ES-I3 (cell line): ENCODE results near the gene TMEM116.
"Not testable (repeated sequence)": the region's sequence is repeated elsewhere in the genome, so short reads cannot be mapped to it uniquely, and the experiment has no call there.

Source experiments
- H3K36me3 ChIP-seq: 2 replicates; pipeline ENCODE4 v1.6.1; 2013; ENCODE audit warnings: mild to moderate bottlenecking, low read length, control low read depth, moderate library complexity; ENCODE audit not compliant: insufficient read depth
- H3K4me1 ChIP-seq: 2 replicates; pipeline ENCODE4 v1.6.1; 2013; ENCODE audit warnings: mild to moderate bottlenecking, control low read depth, low read length; ENCODE audit not compliant: insufficient read depth
- H3K9ac ChIP-seq: 2 replicates; pipeline ENCODE4 v1.6.1; 2013; ENCODE audit warnings: low read depth, mild to moderate bottlenecking, low read length, moderate library complexity
- H3K9me3 ChIP-seq: 2 replicates; pipeline ENCODE4 v1.6.1; 2013; ENCODE audit warnings: mild to moderate bottlenecking, low read length, moderate library complexity; ENCODE audit not compliant: control insufficient read depth, insufficient read depth

The TMEM116 gene

GRCh38 chr12:112018571-112019237 is 5.7 kb upstream of the TMEM116 start:
- H3K9ac ChIP-seq = no peak overlapping the region

GRCh38 chr12:112017041-112017440 is 4.1 kb upstream of the TMEM116 start:
- peaks cover 14% of the 10 kb centered on the region for H3K36me3 ChIP-seq

More at GRCh38 chr12:112018571-112019237, 5.7 kb upstream of the TMEM116 start:
- no peaks in the 10 kb centered on the region for H3K9me3 ChIP-seq
- peaks cover 5% of the 10 kb centered on the region; the same call in 1 of the 2 replicates for H3K4me1 ChIP-seq
- H3K36me3 ChIP-seq = peaks cover 19% of the 10 kb centered on the region

DNA sequence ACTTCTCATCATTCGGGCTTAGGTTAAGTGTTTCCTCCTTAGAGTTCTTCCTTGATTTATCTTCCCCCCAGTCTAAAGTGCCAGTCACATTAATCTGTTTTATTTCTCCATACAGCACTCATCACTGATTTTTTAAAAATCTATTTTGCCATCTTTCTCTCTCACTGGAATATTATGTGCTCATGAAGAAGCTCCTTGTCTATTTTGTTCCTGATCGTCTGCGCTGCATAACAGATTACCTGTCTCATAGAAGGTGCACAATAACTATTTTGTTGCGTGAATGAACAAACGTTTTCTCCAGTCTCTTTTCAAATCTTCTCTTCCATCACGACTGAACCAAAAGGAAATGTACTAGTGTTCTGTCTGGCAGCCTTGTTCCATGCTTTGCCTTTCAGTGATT is 3.0 kb upstream of the TMEM116 start:
- peaks cover 14% of the 10 kb centered on the region for H3K36me3 ChIP-seq

More at GRCh38 chr12:112017041-112017440, 4.1 kb upstream of the TMEM116 start:
- Histone ChIP-seq H3K4me1 (peaks cover 5% of the 10 kb centered on the region; the same call in 1 of the 2 replicates), H3K9ac (no peak overlapping the region), H3K9me3 (no peaks in the 10 kb centered on the region)

GRCh38 chr12:112013601-112014402 is 837 bp upstream of the TMEM116 start:
- Histone ChIP-seq H3K36me3 (peaks cover 7% of the 10 kb centered on the region; the same call in 1 of the 2 replicates), H3K9me3 (no peaks in the 10 kb centered on the region), H3K9ac (peak overlapping the region; percentile 74), H3K4me1 (peaks cover 8% of the 10 kb centered on the region)

More for the DNA sequence above, 3.0 kb upstream of the TMEM116 start:
- H3K9me3 ChIP-seq = no peaks in the 10 kb centered on the region
- peaks cover 8% of the 10 kb centered on the region for H3K4me1 ChIP-seq
- H3K9ac ChIP-seq = no peak overlapping the region

DNA sequence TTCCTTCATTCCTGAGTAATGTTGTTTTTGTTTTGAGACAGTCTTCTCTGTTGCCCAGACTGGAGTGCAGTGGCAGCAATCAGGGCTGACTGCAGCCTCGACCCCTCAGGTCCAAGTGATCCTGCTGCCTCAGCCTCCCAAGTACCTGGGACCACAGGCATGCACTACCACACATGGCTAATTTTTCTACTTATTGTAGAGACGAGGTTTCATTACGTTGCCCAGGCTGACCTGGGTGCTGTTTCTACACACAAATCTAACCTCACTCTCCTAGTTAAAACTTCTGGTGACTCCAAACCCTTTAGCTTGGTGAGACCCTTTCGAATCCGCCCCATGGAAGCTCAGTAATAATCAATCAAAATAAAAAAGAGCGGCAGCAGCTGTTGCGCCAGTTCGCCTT is 1.3 kb downstream of the TMEM116 start:
- H3K9me3 ChIP-seq = no peaks in the 10 kb centered on the region
- H3K36me3 ChIP-seq = peaks cover 7% of the 10 kb centered on the region; the same call in 1 of the 2 replicates
- H3K4me1 ChIP-seq = peaks cover 11% of the 10 kb centered on the region
- H3K9ac ChIP-seq = peak overlapping the region; percentile 77

DNA sequence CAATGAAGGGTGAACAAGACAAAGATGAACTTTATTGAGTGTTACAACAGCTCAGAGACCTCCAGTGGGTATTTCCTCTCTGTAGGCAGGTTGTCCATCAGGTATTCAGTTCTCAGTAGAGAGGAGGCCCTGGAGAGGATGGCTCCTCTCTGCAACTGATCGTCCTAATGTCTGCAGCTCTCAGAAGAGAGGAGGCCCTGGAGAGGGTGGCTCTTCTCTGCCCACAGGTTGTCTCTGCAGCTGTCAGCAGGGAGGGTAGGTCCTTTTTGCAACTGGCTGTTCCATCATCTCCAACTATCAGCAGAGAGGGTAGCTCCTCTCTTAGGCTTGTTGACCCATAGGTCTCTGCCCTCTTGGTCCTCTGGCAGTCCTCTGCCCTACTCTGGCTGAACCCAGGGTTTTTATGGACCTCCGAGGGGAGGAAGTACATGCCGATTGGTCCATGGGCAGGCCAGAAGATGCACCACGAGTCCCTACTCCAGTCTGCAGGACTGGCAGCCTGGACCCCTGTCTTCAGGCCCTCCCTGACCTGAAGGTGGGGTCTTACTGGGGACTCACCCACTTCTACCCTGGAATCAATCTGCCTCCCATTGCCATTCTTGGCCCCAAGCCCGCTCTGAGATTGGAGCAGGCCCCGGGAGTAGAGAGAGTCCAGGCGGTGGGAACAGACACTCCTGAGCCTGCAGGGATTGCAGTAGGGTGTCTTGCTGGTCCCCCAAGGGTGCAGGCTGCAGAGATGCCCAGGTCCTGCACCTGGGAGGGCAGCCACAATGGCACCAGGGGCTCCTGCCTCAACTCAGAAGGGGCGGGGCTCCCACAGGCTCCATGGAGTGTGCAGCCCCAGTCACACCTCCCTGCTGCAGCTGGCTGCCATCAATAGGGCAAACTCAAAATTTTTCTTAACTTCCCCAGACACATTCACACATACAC is 2.3 kb downstream of the TMEM116 start:
- Histone ChIP-seq H3K4me1 (peaks cover 11% of the 10 kb centered on the region), H3K9me3 (no peaks in the 10 kb centered on the region), H3K36me3 (peaks cover 4% of the 10 kb centered on the region; the same call in 1 of the 2 replicates), H3K9ac (no peak overlapping the region)

GRCh38 chr12:112009596-112009995 is 3.4 kb downstream of the TMEM116 start:
- not testable (repeated sequence) for H3K9ac ChIP-seq, H3K9me3 ChIP-seq, H3K36me3 ChIP-seq, H3K4me1 ChIP-seq

DNA sequence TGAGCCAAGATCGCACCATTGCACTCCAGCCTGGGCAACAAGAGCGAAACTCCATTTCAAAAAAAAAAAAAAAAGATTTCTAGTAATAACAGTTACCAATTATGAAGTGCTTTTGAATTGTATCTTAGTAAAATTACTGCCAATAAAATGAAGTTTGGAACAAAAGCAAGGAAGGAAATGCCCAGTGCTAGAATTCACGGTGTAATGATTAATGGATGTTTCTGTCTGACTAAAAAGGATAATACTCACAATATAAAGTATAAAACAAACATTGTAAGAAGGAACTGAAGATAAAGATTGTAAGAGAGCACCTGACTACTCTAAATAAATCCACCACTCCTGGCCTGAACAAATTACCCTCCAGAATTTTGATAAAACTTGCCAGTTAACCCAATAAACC is 4.0 kb downstream of the TMEM116 start:
- H3K36me3 ChIP-seq = no peaks in the 10 kb centered on the region
- no peak overlapping the region for H3K9ac ChIP-seq
- H3K4me1 ChIP-seq = peaks cover 6% of the 10 kb centered on the region; the same call in 1 of the 2 replicates
- no peaks in the 10 kb centered on the region for H3K9me3 ChIP-seq

GRCh38 chr12:112007945-112008344 is 5.0 kb downstream of the TMEM116 start:
- no peaks in the 10 kb centered on the region for H3K9me3 ChIP-seq
- H3K4me1 ChIP-seq = peaks cover 6% of the 10 kb centered on the region; the same call in 1 of the 2 replicates
- no peak overlapping the region for H3K9ac ChIP-seq
- H3K36me3 ChIP-seq = no peaks in the 10 kb centered on the region

GRCh38 chr12:112005419-112006395 is 7.3 kb downstream of the TMEM116 start:
- Histone ChIP-seq H3K9ac (no peak overlapping the region), H3K4me1 (0 out of 2 replicates have a peak, but pooled peaks cover 3% of the 10 kb centered on the region)

DNA sequence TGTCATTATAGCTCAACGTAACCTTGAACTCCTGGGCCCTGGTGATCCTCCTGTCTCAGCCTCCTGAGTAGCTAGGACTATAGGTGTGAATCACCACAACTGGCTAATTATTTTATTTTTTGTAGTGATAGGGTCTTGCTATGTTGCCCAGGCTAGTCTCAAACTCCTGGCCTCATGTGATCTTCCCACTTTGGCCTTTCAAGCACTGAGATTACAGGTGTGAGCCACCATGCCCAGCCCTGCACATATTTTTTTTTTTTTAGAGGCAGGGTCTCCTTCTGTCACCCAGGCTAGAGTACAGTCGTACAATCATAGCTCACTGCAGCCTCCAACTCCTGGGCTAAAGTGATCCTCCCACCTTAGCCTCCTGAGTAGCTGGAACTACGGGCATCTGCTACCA is 8.9 kb downstream of the TMEM116 start:
- Histone ChIP-seq H3K4me1 (0 out of 2 replicates have a peak, but pooled peaks cover 3% of the 10 kb centered on the region), H3K9me3 (no peaks in the 10 kb centered on the region), H3K36me3 (no peaks in the 10 kb centered on the region), H3K9ac (no peak overlapping the region)

More at GRCh38 chr12:112005419-112006395, 7.3 kb downstream of the TMEM116 start:
- Histone ChIP-seq H3K9me3 (no peaks in the 10 kb centered on the region), H3K36me3 (no peaks in the 10 kb centered on the region)

GRCh38 chr12:112001576-112001975 is 11.4 kb downstream of the TMEM116 start:
- Histone ChIP-seq H3K4me1 (no peaks in the 10 kb centered on the region), H3K36me3 (no peaks in the 10 kb centered on the region), H3K9ac (no peak overlapping the region), H3K9me3 (no peaks in the 10 kb centered on the region)

- Histone ChIP-seq H3K36me3 (no peaks in the 10 kb centered on the region), H3K9ac (no peak overlapping the region), H3K4me1 (no peaks in the 10 kb centered on the region), H3K9me3 (no peaks in the 10 kb centered on the region)
Observed at GRCh38 chr12:112000820-112001219, 12.1 kb downstream of the TMEM116 start.
